Measurements from ENCODE around the gene FEM1B.

FEM1B gene

DNA sequence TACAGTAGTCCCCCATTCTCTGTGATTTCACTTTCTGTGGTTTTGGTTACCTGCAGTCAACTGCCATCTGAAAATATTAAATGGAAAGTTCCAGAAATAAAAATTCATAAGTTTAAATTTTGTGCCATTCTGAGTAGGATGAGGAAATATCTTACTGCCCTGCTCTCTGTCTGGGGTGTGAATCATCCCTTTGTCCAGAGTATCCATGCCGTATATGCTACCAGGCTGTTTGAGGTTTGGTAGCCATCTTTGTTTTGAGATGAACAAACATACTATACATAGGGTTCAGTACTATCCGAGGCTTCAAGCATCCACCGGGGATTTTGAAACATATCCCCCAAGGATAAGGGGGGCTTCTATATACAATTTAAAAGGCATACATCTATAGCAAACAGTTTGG lies 16.3 kb upstream of the FEM1B start:
- no peak for DNase-seq

- no peak for DNase-seq
Observed at GRCh38 chr15:68261980-68262379, 15.6 kb upstream of the FEM1B start.

GRCh38 chr15:68262514-68263356 lies 14.8 kb upstream of the FEM1B start:
- no peak for DNase-seq

- no peak for DNase-seq
Observed at GRCh38 chr15:68264282-68264681, 13.3 kb upstream of the FEM1B start.

DNA sequence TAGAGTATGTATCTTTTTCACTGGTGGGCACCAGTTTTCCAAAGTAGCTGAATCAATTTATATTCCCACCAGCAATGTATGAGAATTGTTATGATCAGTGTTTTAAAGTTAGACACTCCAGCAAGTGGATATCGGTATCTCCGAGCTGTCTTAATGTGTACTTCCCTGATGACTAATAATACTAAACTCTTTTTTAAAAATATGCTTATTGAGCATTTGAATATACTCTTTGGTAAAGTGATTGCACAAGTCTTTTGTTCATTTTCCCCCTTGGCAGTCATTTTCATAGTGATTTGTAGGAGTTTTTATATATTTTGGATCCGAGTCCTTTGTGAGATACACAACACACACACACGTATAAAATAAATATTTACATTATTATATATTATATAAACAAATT lies 12.5 kb upstream of the FEM1B start:
- DNase-seq = no peak

DNA sequence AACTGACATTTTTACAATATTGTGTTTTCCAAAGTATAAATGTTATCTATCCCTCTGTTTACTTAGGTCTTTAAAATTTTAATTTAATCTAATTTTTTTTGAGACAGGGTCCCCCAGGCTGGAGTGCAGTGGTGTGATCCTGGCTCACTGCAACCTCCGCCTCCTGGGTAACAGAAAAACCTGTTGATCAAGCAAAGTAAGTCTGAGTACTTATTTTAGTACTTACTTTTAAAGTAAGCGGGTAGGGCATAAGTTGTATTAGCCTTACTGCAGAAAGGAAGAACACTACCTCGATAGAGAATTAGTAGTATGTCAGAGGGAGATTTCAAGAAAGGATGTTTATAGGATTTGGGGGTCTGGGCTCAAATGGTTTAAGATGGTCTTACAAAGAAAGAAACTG lies 11.9 kb upstream of the FEM1B start:
- no peak for DNase-seq

DNA sequence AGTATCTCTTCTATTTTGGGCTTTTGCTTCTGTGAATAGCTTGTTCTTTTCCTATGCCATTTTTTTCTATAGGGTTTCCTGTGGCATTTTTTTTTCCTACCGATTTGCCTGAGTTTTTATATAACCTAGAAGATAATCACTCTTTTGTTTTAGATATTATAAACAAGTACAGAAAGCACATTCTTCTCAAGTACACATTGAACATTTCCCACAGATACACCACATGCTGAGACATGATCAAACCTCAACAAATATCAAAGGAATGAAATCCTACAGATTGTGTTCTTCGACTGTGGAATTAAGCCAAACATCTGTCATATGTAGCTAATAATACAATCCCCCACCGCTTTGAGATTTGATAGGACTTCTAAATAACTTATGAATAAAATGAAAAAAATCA lies 9.1 kb upstream of the FEM1B start:
- no peak for DNase-seq

DNA sequence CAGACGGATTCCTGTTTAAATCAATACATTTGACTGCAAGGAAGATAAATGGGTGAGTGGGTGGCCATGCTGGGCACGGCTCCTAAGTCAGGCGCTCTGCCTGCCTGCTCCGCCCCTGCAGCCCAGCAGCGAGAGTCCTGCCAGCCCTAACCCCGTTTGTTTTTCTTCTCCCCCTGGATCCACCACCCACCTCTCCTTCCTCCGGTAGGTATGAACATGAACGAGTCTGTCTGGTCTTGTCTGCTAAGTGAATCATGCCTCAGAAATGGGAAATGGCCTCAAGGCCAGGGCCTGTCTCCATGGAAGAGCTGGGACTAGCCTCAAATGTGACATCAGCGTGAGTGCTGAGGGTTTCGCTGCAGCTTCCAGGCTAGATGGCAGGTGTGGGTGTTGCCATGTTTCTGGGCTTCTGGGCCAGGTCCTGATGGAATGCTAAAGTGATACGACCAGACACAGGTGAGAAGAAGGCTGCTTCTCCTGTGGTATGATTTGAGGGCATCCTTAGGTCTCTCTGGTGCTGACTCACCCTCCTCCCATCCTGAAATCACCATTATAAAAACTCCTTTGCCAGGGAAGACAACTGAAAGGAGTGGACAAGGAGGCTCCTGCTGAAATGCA lies 5.6 kb upstream of the FEM1B start:
- DNase-seq = no peak

DNA sequence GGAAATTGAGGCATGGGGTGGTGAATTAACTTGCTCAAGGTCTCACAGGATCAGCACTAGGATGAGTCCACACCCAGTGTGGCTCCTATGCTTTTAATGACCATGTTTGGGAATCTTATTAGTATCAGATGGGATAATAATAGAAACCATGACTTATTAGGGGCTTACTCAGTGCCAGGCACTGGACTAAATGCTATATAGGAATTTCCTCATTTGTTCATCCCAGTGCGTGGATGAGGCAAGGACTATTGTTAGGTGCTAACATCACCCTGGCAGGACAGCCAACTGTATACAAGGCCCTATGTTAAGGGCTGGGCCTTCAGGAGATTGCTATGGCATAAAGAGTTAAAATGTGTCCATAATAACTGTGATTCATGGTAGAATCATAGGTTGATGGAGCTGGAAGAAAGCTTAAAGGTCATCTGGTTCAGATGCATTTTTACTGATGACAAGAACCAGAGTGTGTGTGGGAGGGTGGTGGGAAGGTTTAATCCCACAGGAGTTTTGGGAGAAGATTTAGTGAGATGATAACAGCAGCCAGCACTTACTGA lies 4.7 kb upstream of the FEM1B start:
- DNase-seq = no peak

GRCh38 chr15:68274201-68274848 lies 3.2 kb upstream of the FEM1B start:
- no peak for DNase-seq

- DNase-seq = no peak
Observed at GRCh38 chr15:68275165-68275746, 2.3 kb upstream of the FEM1B start.

GRCh38 chr15:68276668-68277067 lies 877 bp upstream of the FEM1B start:
- no peak for DNase-seq

DNA sequence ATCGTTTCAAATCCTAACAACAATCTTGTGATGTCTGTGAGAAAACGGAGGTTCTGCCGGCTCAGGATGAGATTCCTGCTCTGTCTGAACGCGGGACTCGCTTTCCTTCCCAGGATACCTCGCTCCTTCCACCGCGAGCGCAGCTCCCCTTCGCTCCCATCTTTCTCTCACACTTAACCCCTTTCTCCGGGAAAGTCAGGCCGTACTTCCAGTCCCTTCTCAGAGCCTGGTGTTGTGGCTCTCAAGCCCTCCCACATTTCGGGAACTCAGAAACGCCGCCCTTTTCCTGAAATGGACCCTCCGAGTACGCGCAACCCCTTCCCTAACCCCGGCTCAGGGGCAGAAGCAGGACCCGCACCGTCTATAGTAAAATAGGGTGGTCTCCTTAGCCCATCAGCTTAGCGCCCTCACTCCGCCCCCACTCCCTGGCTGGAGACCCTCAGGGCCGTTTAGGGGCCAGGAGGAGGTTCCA lies 378 bp upstream of the FEM1B start:
- DNase-seq = no peak

DNA sequence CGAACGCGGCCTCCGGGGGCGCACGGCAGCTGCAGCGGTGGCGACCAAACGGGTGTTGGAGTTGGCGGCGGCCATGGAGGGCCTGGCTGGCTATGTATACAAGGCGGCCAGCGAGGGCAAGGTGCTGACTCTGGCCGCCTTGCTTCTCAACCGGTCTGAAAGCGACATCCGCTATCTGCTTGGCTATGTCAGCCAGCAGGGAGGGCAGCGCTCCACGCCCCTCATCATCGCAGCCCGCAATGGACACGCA lies 725 bp downstream of the FEM1B start:
- no peak for DNase-seq

DNA sequence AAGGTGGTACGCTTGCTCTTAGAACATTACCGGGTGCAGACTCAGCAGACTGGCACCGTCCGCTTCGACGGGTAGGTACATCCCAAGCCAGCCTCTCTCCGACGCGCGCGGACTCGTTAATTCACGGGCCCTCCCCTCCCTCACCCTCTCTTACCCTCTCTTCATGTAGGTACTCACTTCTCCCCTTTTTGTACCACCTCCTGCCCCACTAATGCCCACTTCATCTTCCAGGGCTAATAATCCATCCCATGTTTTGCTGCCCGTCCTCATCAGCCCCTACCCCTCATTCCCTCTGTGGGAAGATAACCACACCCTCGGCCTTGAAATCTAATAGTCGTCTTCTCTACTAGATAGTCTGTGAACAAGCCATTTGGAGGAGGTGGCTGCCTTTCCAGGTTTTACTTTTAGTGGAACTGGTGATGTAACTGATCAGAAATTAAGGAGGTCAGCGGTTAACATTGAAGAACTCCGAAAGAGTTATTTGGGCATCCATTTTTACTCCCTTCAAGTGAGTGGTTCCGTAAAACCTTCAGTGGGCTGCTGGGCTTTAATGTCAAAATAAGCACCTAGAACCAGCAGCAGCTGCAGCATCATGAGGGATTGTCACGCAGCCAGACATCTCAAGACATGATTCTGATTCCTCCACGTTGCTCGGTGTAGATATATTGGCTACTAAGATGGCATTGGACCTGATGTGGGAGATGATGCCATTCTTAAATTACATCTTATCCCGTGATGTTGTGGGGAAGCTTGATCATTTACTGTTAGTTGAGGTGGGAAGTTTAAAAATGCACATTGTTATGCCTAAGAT lies 1.3 kb downstream of the FEM1B start:
- DNase-seq = no peak

- no peak for DNase-seq
Observed at GRCh38 chr15:68279779-68280753, 2.5 kb downstream of the FEM1B start.

GRCh38 chr15:68281008-68281407 lies 3.5 kb downstream of the FEM1B start:
- DNase-seq = no peak

- DNase-seq = no peak
Observed at GRCh38 chr15:68283401-68283800, 5.9 kb downstream of the FEM1B start.

DNA sequence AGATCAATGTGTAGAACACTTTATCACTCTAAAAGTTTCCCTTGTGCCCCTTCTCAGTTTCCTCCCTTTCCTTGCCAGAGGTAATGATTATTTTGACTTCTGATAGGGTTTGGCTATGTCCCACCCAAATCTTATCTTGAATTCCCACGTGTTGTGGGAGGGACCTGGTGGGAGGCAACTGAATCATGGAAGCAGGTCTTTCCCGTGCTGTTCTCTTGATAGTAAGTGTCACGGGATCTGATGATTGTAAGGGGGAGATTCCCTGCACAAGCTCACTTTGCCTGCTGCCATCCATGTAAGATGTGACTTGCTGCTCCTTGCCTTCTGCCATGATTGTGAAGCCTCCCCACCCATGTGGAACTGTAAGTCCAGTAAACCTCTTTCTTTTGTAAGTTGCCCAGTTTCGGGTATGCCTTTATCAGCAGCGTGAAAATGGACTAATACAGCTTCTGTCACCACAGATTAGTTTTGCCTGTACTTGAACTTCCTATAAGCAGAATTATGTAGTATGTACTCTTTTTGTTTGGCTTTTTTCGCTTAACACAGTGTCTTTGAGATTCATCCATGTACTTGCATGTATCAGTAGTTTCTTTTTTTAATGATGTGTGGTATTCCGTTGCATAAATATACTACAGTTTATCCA lies 7.2 kb downstream of the FEM1B start:
- DNase-seq = no peak

DNA sequence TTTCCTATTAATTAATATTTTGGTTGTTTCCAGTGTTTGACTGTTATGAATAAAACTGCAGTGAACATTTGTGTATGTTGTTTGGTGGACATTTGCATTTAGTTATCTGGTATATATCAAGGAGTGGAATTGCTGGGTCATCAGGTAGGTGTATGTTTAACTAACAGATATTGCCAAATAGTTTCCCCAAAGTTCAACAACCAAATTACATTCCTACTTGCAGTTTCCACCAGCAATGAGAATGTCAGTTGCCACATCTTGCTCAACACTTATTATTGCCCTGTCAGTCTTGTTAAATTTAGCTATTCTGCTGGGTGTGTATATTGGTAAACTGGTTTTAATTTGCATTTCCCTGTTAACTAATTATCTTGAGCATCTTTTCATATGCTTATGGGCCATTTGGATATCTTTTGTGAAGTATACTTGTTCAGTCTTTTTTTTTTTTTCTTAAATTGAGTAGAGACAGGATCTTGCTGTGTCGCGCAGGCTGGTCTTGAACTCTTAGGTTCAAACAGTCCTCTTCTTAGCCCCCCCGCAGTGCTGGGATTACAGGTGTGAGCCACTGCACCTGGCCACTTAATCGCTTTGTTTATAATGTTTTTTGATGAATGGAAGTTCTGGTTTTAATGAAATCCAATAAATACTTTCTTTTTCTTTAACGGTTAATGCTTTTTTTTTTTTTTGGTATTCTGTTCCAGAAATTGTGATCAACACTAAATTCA lies 7.9 kb downstream of the FEM1B start:
- DNase-seq = no peak
